OCI-LY3 (cell line): Measurements from ENCODE around the gene CHST15.

Experiments
- H2AFZ ChIP-seq: fragments of 200-600, 300-600 bp; shearing (Covaris generic); 2 replicates; pipeline ENCODE4 v1.6.0; 2014; ENCODE audit warnings: antibody characterized with exemption, low read depth, low read length
- H3K27ac ChIP-seq: fragments of 200-600, 300-600 bp; sonication (generic); 2 replicates; pipeline ENCODE4 v1.5.1; 2014; ENCODE audit warnings: mild to moderate bottlenecking, low read length, moderate library complexity, mixed read lengths
- H3K27me3 ChIP-seq: fragments of 200-600, 300-600 bp; sonication (generic); 2 replicates; pipeline ENCODE4 v1.6.1; 2014; ENCODE audit warnings: low read depth, low read length, mixed read lengths
- H3K36me3 ChIP-seq: fragments of 200-600, 300-600 bp; sonication (generic); replicated peaks from 2 replicates; pipeline ENCODE3; 2014; ENCODE audit warnings: low read depth, low read length, mixed read lengths
- H3K4me1 ChIP-seq: fragments of 300-600, 200-600 bp; sonication (generic); 2 replicates; pipeline ENCODE4 v1.6.1; 2014; ENCODE audit warnings: low read length, mixed read lengths
- H3K4me2 ChIP-seq: fragments of 200-600, 300-600 bp; sonication (generic); 2 replicates; pipeline ENCODE4 v1.6.1; 2014; ENCODE audit warnings: low read length, mixed read lengths
- H3K4me3 ChIP-seq: fragments of 300-600, 200-600 bp; sonication (generic); 2 replicates; pipeline ENCODE4 v1.5.1; 2014; ENCODE audit warnings: antibody characterized with exemption, mild to moderate bottlenecking, low read length, moderate library complexity
- H3K79me2 ChIP-seq: fragments of 300-600, 200-600 bp; shearing (Covaris generic); 2 replicates; pipeline ENCODE4 v1.6.1; 2014; ENCODE audit warnings: mild to moderate bottlenecking, low read length, mixed read lengths
- H3K9ac ChIP-seq: fragments of 300-600, 200-600 bp; shearing (Covaris generic); 2 replicates; pipeline ENCODE4 v1.6.0; 2014; ENCODE audit warnings: mild to moderate bottlenecking, low read length, moderate library complexity
- H3K9me3 ChIP-seq: fragments of 200-600, 300-600 bp; shearing (Covaris generic); 2 replicates; pipeline ENCODE4 v1.6.1; 2014; ENCODE audit warnings: low read length, mixed read lengths; ENCODE audit not compliant: insufficient read depth
- H4K20me1 ChIP-seq: fragments of 200-600, 300-600 bp; sonication (generic); 2 replicates; pipeline ENCODE4 v1.6.1; 2016; ENCODE audit warnings: low read length, mixed read lengths; ENCODE audit not compliant: insufficient read depth
- EZH2phosphoT487 ChIP-seq: fragments of 200-600 bp; shearing (Covaris generic); IDR thresholded peaks from 2 replicates; pipeline ENCODE4 v1.6.1; 2018; ENCODE audit warnings: antibody characterized with exemption, mixed run types, low read depth
- TF ChIP-seq, protein P1 (sequence below): fragments of 200-600, 300-600 bp; sonication (generic); IDR thresholded peaks from 2 replicates; pipeline ENCODE4 v1.5.1; 2014; ENCODE audit warnings: antibody characterized with exemption, low read length, low read depth

Gene CHST15

DNA sequence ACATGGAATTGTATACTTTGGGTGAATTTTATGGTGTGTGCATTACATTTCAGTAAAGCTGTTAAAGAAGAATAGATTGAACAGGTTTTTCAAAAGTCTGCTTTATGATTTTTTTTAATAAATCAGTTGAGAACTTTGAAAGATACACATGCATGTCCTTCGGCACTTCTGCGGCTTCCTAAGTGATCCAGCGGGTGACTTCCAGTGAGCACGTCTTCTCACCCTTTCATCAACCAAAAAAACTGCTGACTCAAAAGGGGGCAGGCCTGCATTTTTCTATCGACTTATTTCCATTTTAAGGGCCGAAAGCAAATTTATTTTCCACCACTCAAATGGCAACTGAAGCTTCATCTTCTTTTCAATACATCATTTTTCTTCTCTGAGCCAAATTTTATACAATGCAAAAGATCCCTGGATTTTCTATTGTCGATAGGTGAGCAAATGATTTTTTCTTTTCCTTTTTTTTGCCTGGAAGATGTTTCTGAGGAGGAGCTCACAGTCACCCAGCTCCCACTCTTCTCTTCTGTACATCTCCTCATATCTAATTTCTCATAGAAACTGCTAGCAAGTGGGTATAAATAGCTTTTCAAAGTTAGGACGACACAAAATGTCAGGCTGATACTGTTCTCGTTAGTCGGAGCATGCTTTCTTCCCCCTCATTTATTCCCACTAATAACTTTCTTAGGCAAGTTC, 10.2 kb downstream of the CHST15 start:
- Histone ChIP-seq H3K9me3 (no peaks in the 10 kb centered on the region), H3K9ac (no peak overlapping the region), H3K27me3 (peaks cover 5% of the 10 kb centered on the region; the same call in 1 of the 2 replicates), H2AFZ (no peak overlapping the region), H3K79me2 (no peaks in the 10 kb centered on the region), H4K20me1 (no peaks in the 10 kb centered on the region), H3K4me2 (no peak overlapping the region), H3K4me3 (no peak overlapping the region), H3K4me1 (peaks cover 6% of the 10 kb centered on the region; the same call in 1 of the 2 replicates), H3K36me3 (no peaks in the 10 kb centered on the region), H3K27ac (no peak overlapping the region)
- TF ChIP-seq, protein P1, sequence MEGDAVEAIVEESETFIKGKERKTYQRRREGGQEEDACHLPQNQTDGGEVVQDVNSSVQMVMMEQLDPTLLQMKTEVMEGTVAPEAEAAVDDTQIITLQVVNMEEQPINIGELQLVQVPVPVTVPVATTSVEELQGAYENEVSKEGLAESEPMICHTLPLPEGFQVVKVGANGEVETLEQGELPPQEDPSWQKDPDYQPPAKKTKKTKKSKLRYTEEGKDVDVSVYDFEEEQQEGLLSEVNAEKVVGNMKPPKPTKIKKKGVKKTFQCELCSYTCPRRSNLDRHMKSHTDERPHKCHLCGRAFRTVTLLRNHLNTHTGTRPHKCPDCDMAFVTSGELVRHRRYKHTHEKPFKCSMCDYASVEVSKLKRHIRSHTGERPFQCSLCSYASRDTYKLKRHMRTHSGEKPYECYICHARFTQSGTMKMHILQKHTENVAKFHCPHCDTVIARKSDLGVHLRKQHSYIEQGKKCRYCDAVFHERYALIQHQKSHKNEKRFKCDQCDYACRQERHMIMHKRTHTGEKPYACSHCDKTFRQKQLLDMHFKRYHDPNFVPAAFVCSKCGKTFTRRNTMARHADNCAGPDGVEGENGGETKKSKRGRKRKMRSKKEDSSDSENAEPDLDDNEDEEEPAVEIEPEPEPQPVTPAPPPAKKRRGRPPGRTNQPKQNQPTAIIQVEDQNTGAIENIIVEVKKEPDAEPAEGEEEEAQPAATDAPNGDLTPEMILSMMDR: no peak
- TF ChIP-seq EZH2phosphoT487: no peak

DNA sequence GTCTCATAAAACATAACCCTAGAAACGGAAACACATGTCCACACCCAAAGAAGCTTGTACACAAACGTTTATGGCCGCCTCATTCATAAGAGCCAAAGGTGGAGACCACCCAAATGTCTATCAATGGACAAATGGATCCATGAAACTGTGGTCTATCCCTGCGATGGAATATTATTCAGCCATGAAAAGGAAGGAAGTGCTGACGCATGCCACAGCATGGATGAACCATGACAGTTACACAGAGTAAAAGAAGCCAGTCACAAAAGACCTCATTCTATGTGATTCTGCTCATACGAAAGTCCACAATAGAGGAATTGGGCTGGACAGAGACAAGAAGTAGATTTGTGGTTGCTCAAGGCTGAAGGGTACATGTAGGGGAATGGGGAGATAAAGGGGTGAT, 10.8 kb downstream of the CHST15 start:
- H3K4me2 ChIP-seq: no peak overlapping the region
- peaks cover 8% of the 10 kb centered on the region; the same call in 1 of the 2 replicates for H3K27me3 ChIP-seq
- H3K4me3 ChIP-seq: no peak overlapping the region
- H2AFZ ChIP-seq: no peak overlapping the region
- H3K79me2 ChIP-seq: no peaks in the 10 kb centered on the region
- no peaks in the 10 kb centered on the region for H3K36me3 ChIP-seq
- peaks cover 6% of the 10 kb centered on the region; the same call in 1 of the 2 replicates for H3K4me1 ChIP-seq
- H3K9me3 ChIP-seq: no peaks in the 10 kb centered on the region
- H3K9ac ChIP-seq: no peak overlapping the region
- TF ChIP-seq, protein P1: no peak
- no peak for TF ChIP-seq EZH2phosphoT487
- no peaks in the 10 kb centered on the region for H4K20me1 ChIP-seq
- no peak overlapping the region for H3K27ac ChIP-seq

DNA sequence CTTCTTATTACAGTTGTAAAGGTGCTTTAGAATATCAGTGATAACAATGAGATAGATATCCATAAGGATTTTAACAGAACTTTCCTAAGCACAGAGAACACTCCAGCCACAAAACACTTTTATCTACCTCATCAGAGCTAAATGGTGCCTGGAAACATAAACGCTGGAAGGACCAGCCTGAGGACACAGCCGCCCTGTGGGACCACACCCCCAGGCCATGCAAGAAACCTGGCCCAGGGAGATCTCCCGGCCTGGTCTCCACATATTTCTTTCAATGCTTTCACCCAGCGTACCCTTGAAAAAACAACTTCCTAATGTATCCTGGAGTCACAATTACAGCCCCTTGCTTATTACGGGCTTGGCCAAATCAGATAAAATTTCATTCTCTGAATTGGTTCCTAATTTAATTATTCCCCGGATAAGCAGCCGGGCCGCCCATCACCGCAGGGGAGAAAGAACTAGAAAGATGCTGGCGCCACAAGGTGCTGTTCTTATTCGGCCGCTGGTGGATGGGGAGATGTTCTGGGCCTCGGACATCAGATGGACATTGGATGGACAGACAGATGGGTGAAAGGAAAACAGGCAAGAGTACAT, 11.8 kb downstream of the CHST15 start:
- TF ChIP-seq, protein P1: no peak
- no peak for TF ChIP-seq EZH2phosphoT487

DNA sequence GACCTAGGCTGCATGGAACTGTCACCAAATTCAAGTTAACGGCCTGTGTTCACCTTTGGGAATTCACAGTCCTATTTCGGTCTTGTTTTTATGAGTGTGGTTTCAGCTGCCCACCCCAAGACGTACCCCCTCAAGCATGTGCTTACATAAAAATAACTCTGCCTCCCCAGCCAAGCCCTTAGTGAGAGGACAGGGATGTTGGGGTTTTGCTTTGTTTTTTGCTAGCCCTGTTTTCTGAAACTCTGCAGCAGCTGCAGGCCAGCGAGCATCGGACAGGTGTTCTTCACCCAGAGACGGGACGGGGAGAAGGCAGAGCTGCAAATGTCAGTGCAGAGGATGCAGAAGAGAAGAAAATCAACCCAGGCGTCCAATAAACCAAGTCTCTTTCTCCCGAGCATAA, 13.5 kb downstream of the CHST15 start:
- no peak overlapping the region for H3K27ac ChIP-seq
- no peaks in the 10 kb centered on the region for H3K9me3 ChIP-seq
- H3K4me1 ChIP-seq: peaks cover 6% of the 10 kb centered on the region; the same call in 1 of the 2 replicates
- no peak overlapping the region for H3K4me3 ChIP-seq
- no peak overlapping the region for H2AFZ ChIP-seq
- H3K9ac ChIP-seq: no peak overlapping the region
- H3K4me2 ChIP-seq: no peak overlapping the region
- H4K20me1 ChIP-seq: no peaks in the 10 kb centered on the region
- TF ChIP-seq EZH2phosphoT487: no peak
- TF ChIP-seq, protein P1: no peak
- H3K79me2 ChIP-seq: no peaks in the 10 kb centered on the region
- no peaks in the 10 kb centered on the region for H3K36me3 ChIP-seq
- H3K27me3 ChIP-seq: peaks cover 13% of the 10 kb centered on the region

More for the DNA sequence above, 11.8 kb downstream of the CHST15 start:
- no peak overlapping the region for H2AFZ ChIP-seq
- H3K27me3 ChIP-seq: peaks cover 8% of the 10 kb centered on the region; the same call in 1 of the 2 replicates
- H3K36me3 ChIP-seq: no peaks in the 10 kb centered on the region
- peaks cover 6% of the 10 kb centered on the region; the same call in 1 of the 2 replicates for H3K4me1 ChIP-seq
- H3K4me3 ChIP-seq: no peak overlapping the region
- H3K4me2 ChIP-seq: no peak overlapping the region
- no peaks in the 10 kb centered on the region for H4K20me1 ChIP-seq
- no peak overlapping the region for H3K27ac ChIP-seq
- H3K79me2 ChIP-seq: no peaks in the 10 kb centered on the region
- H3K9me3 ChIP-seq: no peaks in the 10 kb centered on the region
- H3K9ac ChIP-seq: no peak overlapping the region
